Activated CD8-positive, alpha-beta T cell treated with anti-CD3 and anti-CD28 coated beads for 36 hours (primary cell): ENCODE results near the gene F9. TPM values are rescaled to one million over a fixed set of nuclear protein-coding genes. Genes with fewer than 3 reads are reported as not detected.

Experiments
- ATAC-seq: fragments of 200-7000 bp; cut with Tn5 transposase; one replicate; pipeline ENCODE4 v1.10.0; 2021; ENCODE audit warnings: mild to moderate bottlenecking, moderate library complexity
- CTCF ChIA-PET: fragments of 350-600 bp; sonication (Branson Sonifier 250); formaldehyde crosslinking; loops from one replicate; lab custom pipeline; 2021; ENCODE audit warnings: antibody characterized with exemption; lab: Charles Lee
- POLR2A ChIA-PET: fragments of 350-600 bp; sonication (Branson Sonifier 250); formaldehyde crosslinking; loops from one replicate; lab custom pipeline; 2021; ENCODE audit warnings: antibody characterized with exemption; lab: Charles Lee
- DNase-seq: peaks from one replicate; pipeline ENCODE4 v3.0.0-alpha.2; 2020
- H3K27ac Mint-ChIP-seq: one replicate; pipeline ENCODE4 v1.8.0; 2021; ENCODE audit warnings: mild to moderate bottlenecking, mixed read lengths
- H3K27me3 Mint-ChIP-seq: one replicate; pipeline ENCODE4 v1.8.0; 2021; ENCODE audit warnings: mixed read lengths
- H3K36me3 Mint-ChIP-seq: one replicate; pipeline ENCODE4 v1.8.0; 2021; ENCODE audit warnings: low read depth, mixed read lengths
- H3K4me1 Mint-ChIP-seq: one replicate; pipeline ENCODE4 v1.8.0; 2021; ENCODE audit warnings: low read depth, mixed read lengths
- H3K4me3 Mint-ChIP-seq: one replicate; pipeline ENCODE4 v1.8.0; 2021; ENCODE audit warnings: mild to moderate bottlenecking, moderate library complexity, mixed read lengths
- H3K9me3 Mint-ChIP-seq: one replicate; pipeline ENCODE4 v1.8.0; 2021; ENCODE audit warnings: mixed read lengths
- intact Hi-C: fragments of 100-400 bp; cut with micrococcal nuclease; formaldehyde crosslinking; loops from one replicate; pipeline ENCODE4 v1.10.0; 2022
- total RNA-seq, 2 experiments: library from RNA; stranded (reverse); gene quantifications; one replicate each; pipeline ENCODE4 v1.2.3, GENCODE V29; 2021
- TF ChIP-seq, protein P1 (sequence below): fragments of 200-600 bp; IDR thresholded peaks from one replicate; pipeline ENCODE4 v1.8.0; 2022; ENCODE audit warnings: antibody characterized with exemption, mild to moderate bottlenecking

F9 gene
- total RNA-seq, 2 experiments from 2014 or later = not detected

- no peak for DNase-seq
- TF ChIP-seq, protein P1, sequence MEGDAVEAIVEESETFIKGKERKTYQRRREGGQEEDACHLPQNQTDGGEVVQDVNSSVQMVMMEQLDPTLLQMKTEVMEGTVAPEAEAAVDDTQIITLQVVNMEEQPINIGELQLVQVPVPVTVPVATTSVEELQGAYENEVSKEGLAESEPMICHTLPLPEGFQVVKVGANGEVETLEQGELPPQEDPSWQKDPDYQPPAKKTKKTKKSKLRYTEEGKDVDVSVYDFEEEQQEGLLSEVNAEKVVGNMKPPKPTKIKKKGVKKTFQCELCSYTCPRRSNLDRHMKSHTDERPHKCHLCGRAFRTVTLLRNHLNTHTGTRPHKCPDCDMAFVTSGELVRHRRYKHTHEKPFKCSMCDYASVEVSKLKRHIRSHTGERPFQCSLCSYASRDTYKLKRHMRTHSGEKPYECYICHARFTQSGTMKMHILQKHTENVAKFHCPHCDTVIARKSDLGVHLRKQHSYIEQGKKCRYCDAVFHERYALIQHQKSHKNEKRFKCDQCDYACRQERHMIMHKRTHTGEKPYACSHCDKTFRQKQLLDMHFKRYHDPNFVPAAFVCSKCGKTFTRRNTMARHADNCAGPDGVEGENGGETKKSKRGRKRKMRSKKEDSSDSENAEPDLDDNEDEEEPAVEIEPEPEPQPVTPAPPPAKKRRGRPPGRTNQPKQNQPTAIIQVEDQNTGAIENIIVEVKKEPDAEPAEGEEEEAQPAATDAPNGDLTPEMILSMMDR = no peak
- no peaks in the 10 kb centered on the region for H3K9me3 Mint-ChIP-seq
- peaks cover 9% of the 10 kb centered on the region for H3K27me3 Mint-ChIP-seq
- peaks cover 13% of the 10 kb centered on the region for H3K4me1 Mint-ChIP-seq
- H3K4me3 Mint-ChIP-seq = no peak overlapping the region
- no peaks in the 10 kb centered on the region for H3K36me3 Mint-ChIP-seq
- ChIA-PET CTCF (no interaction called here), POLR2A (no interaction called here)
- intact Hi-C loops = no loop called here
- H3K27ac Mint-ChIP-seq = no peak overlapping the region
- ATAC-seq = no peak
Observed at GRCh38 chrX:139554991-139555675, 24.6 kb downstream of the F9 start.

- DNase-seq (peak; percentile 11), ATAC-seq (no peak)
- H3K27ac Mint-ChIP-seq = no peak overlapping the region
- TF ChIP-seq, protein P1 = peak; percentile 20
- peaks cover 3% of the 10 kb centered on the region for H3K27me3 Mint-ChIP-seq
- H3K9me3 Mint-ChIP-seq = no peaks in the 10 kb centered on the region
- intact Hi-C loops = no loop called here
- H3K4me1 Mint-ChIP-seq = peaks cover 4% of the 10 kb centered on the region
- POLR2A ChIA-PET = no interaction called here
- no peaks in the 10 kb centered on the region for H3K36me3 Mint-ChIP-seq
- CTCF ChIA-PET = no interaction called here
- no peak overlapping the region for H3K4me3 Mint-ChIP-seq
Observed at GRCh38 chrX:139559383-139560042, 29.0 kb downstream of the F9 start.

DNA sequence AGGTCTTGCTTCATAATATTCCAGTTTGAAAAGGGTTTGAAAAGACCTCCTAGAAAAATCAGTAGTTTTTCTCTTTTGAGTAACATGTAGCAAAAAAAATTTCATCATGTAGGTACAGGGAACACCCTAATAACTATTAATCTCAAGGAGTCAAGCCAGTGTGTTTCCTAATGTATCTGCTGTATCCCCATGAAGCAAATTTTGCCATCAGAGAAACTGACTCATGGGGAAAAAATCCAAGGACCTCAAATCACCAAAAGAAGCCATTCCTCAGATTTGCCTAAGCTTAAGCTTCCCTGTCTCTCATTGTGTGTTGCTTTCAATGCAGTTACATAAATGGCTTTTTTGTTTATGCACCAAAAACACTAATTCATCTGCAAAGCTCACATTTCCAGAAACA, 29.7 kb downstream of the F9 start:
- POLR2A ChIA-PET = no interaction called here
- TF ChIP-seq, protein P1 = no peak
- no peak overlapping the region for H3K27ac Mint-ChIP-seq

GRCh38 chrX:139563251-139563650, 32.7 kb downstream of the F9 start:
- TF ChIP-seq, protein P1 = no peak
- Mint-ChIP-seq H3K27ac (no peak overlapping the region), H3K36me3 (no peaks in the 10 kb centered on the region)

More for the DNA sequence above, 29.7 kb downstream of the F9 start:
- H3K9me3 Mint-ChIP-seq = no peaks in the 10 kb centered on the region
- intact Hi-C loops = no loop called here
- CTCF ChIA-PET = no interaction called here
- ATAC-seq (no peak), DNase-seq (no peak)
- peaks cover 3% of the 10 kb centered on the region for H3K27me3 Mint-ChIP-seq
- no peaks in the 10 kb centered on the region for H3K4me1 Mint-ChIP-seq
- H3K36me3 Mint-ChIP-seq = no peaks in the 10 kb centered on the region
- H3K4me3 Mint-ChIP-seq = no peak overlapping the region

GRCh38 chrX:139566981-139567380, 36.4 kb downstream of the F9 start:
- ATAC-seq (no peak), DNase-seq (no peak)
- Mint-ChIP-seq H3K4me1 (no peaks in the 10 kb centered on the region), H3K27me3 (peaks cover under 1% of the 10 kb centered on the region), H3K9me3 (no peaks in the 10 kb centered on the region), H3K4me3 (no peak overlapping the region), H3K27ac (no peak overlapping the region), H3K36me3 (no peaks in the 10 kb centered on the region)
- TF ChIP-seq, protein P1 = no peak
- ChIA-PET CTCF (no interaction called here), POLR2A (no interaction called here)
- intact Hi-C loops = no loop called here

More at GRCh38 chrX:139563251-139563650, 32.7 kb downstream of the F9 start:
- H3K9me3 Mint-ChIP-seq = no peaks in the 10 kb centered on the region
- intact Hi-C loops = no loop called here
- H3K27me3 Mint-ChIP-seq = no peaks in the 10 kb centered on the region
- CTCF ChIA-PET = no interaction called here
- H3K4me1 Mint-ChIP-seq = no peaks in the 10 kb centered on the region
- POLR2A ChIA-PET = no interaction called here
- no peak overlapping the region for H3K4me3 Mint-ChIP-seq
- no peak for ATAC-seq
- DNase-seq = no peak
